Adipose tissue (tissue), 3 donors: ENCODE results near the gene CBX4. TPM values are rescaled to one million over a fixed set of nuclear protein-coding genes. Genes with fewer than 3 reads are reported as not detected.

Source experiments
- H3K27ac ChIP-seq: one replicate; pipeline ENCODE4 v1.5.1; 2013; ENCODE audit warnings: low read depth, low read length
- WGBS, 3 donors: extraction: QIAGEN DNeasy Blood & Tissue Kit; methylation state at CpG; one replicate each; pipeline ENCODE4 v1.1.7; 2013; 5-methylcytosine and 5-hydroxymethylcytosine counted together
- polyA plus RNA-seq, 3 donors: library from polyadenylated mRNA; stranded (reverse); fragments of 200-250 nt; gene quantifications; one replicate each; pipeline ENCODE4 v1.2.3, GENCODE V29; 2013
- donor health status: healthy with polysubstance abuse.
- donor health status: Bipolar disorder and iron deficiency.
- donor health status: healthy.

The CBX4 gene
- 10 to 100 TPM in 1 of 3 donors, 1 to 10 TPM in 2; 6.3 to 10.6 (median 8.0) TPM for polyA plus RNA-seq

- H3K27ac ChIP-seq = peak within 1 kb of the TSS; percentile 30
- WGBS, 3 donors = 1 to 2% (median 2%) methylated on average over 52 to 100 of the region's 103 CpGs
Measured at GRCh38 chr17:79839356-79840268, at the start of gene CBX4. CBX4 (minus strand) TSS chr17:79839440; CDS start chr17:79839251, 189 bp downstream.

GRCh38 chr17:79888009-79888540 lies 48.8 kb upstream of the CBX4 start:
- H3K27ac ChIP-seq = no peak overlapping the region
- 88 to 95% (median 92%) methylated on average over 17 of the region's 17 CpGs for WGBS, 3 donors

GRCh38 chr17:79887451-79887991 lies 48.3 kb upstream of the CBX4 start:
- H3K27ac ChIP-seq = no peak overlapping the region
- 86 to 91% (median 89%) methylated on average over 14 of the region's 14 CpGs for WGBS, 3 donors

- 73 to 81% (median 80%) methylated on average over 7 of the region's 7 CpGs for WGBS, 3 donors
- H3K27ac ChIP-seq = no peak overlapping the region
Measured at GRCh38 chr17:79883202-79883601, 44.0 kb upstream of the CBX4 start.

GRCh38 chr17:79878329-79878947 lies 39.2 kb upstream of the CBX4 start:
- no peak overlapping the region for H3K27ac ChIP-seq
- 80 to 87% (median 84%) methylated on average over 10 of the region's 10 CpGs for WGBS, 3 donors

GRCh38 chr17:79877041-79877440 lies 37.8 kb upstream of the CBX4 start:
- WGBS, 3 donors = 85 to 88% (median 86%) methylated on average over 6 of the region's 6 CpGs
- H3K27ac ChIP-seq = no peak overlapping the region

- H3K27ac ChIP-seq = no peak overlapping the region
- 81 to 86% (median 81%) methylated on average over 4 of the region's 4 CpGs for WGBS, 3 donors
Measured at GRCh38 chr17:79875511-79875910, 36.3 kb upstream of the CBX4 start.

GRCh38 chr17:79874329-79874981 lies 35.2 kb upstream of the CBX4 start:
- 34 to 42% (median 38%) methylated on average over 6 of the region's 6 CpGs for WGBS, 3 donors

GRCh38 chr17:79873583-79873982 lies 34.3 kb upstream of the CBX4 start:
- 90 to 96% (median 91%) methylated on average over 9 of the region's 9 CpGs for whole genome bisulfite sequencing, 3 donors

More at GRCh38 chr17:79874329-79874981, 35.2 kb upstream of the CBX4 start:
- no peak overlapping the region for H3K27ac ChIP-seq

GRCh38 chr17:79872762-79873161 lies 33.5 kb upstream of the CBX4 start:
- WGBS, 3 donors = 43 to 69% (median 52%) methylated on average over 10 of the region's 10 CpGs
- no peak overlapping the region for H3K27ac ChIP-seq

More at GRCh38 chr17:79873583-79873982, 34.3 kb upstream of the CBX4 start:
- no peak overlapping the region for H3K27ac ChIP-seq

GRCh38 chr17:79871131-79871530 lies 31.9 kb upstream of the CBX4 start:
- H3K27ac ChIP-seq = no peak overlapping the region
- 88 to 91% (median 89%) methylated on average over 17 to 18 of the region's 18 CpGs for WGBS, 3 donors

- 86 to 97% (median 93%) methylated on average over 15 of the region's 15 CpGs for WGBS, 3 donors
- no peak overlapping the region for H3K27ac ChIP-seq
Measured at GRCh38 chr17:79870540-79870939, 31.3 kb upstream of the CBX4 start.

- WGBS, 3 donors = 74 to 83% (median 81%) methylated on average over 11 of the region's 11 CpGs
- H3K27ac ChIP-seq = no peak overlapping the region
Measured at GRCh38 chr17:79866791-79867518, 27.7 kb upstream of the CBX4 start.

- 64 to 77% (median 70%) methylated on average over 18 of the region's 18 CpGs for WGBS, 3 donors
- H3K27ac ChIP-seq = no peak overlapping the region
Measured at GRCh38 chr17:79865351-79866210, 26.3 kb upstream of the CBX4 start.

- no peak overlapping the region for H3K27ac ChIP-seq
- 63 to 76% (median 72%) methylated on average over 19 to 20 of the region's 20 CpGs for WGBS, 3 donors
Measured at GRCh38 chr17:79864617-79865250, 25.5 kb upstream of the CBX4 start.

- 77 to 86% (median 85%) methylated on average over 9 of the region's 9 CpGs for WGBS, 3 donors
- H3K27ac ChIP-seq = no peak overlapping the region
Measured at GRCh38 chr17:79864147-79864546, 24.9 kb upstream of the CBX4 start.
